DOHH2 (cell line): ENCODE data around the gene HTRA2.
A peak's percentile ranks its signal among the peaks of the same experiment; 100 is the strongest.

Experiments
- H3F3A ChIP-seq: fragments of 200-600 bp; sonication (generic), shearing (Covaris generic); 2 replicates; pipeline ENCODE4 v1.6.0; 2016; ENCODE audit warnings: antibody characterized with exemption, mild to moderate bottlenecking; ENCODE audit not compliant: control insufficient read depth, insufficient read depth
- H3K27ac ChIP-seq: fragments of 200-600 bp; sonication (generic); 2 replicates; pipeline ENCODE4 v1.5.1; 2014; ENCODE audit warnings: low read depth, mild to moderate bottlenecking, low read length, moderate library complexity
- H3K27me3 ChIP-seq: fragments of 200-600 bp; sonication (generic); 2 replicates; pipeline ENCODE4 v1.6.1; 2014; ENCODE audit warnings: mild to moderate bottlenecking, low read length, mixed read lengths; ENCODE audit not compliant: control insufficient read depth
- H3K36me3 ChIP-seq: fragments of 200-600 bp; sonication (generic); 2 replicates; pipeline ENCODE4 v1.6.1; 2014; ENCODE audit warnings: mild to moderate bottlenecking, low read length, moderate library complexity, mixed read lengths; ENCODE audit not compliant: control insufficient read depth
- H3K4me1 ChIP-seq: fragments of 200-600 bp; sonication (generic); 2 replicates; pipeline ENCODE4 v1.6.1; 2014; ENCODE audit warnings: mild to moderate bottlenecking, low read length, mixed read lengths; ENCODE audit not compliant: control insufficient read depth
- H3K4me2 ChIP-seq: fragments of 200-600 bp; sonication (generic); 2 replicates; pipeline ENCODE4 v1.6.0; 2014; ENCODE audit warnings: mild to moderate bottlenecking, low read length, moderate library complexity
- H3K4me3 ChIP-seq: fragments of 200-600 bp; sonication (generic); 2 replicates; pipeline ENCODE4 v1.5.1; 2014; ENCODE audit warnings: mild to moderate bottlenecking, low read length, mixed read lengths
- H3K79me2 ChIP-seq: fragments of 200-600 bp; sonication (generic); 2 replicates; pipeline ENCODE4 v1.6.1; 2014; ENCODE audit warnings: mild to moderate bottlenecking, low read length, mixed read lengths; ENCODE audit not compliant: control insufficient read depth
- H3K9me2 ChIP-seq: fragments of 200-600 bp; sonication (generic); replicated peaks from 2 replicates; pipeline ENCODE4 v1.6.1; 2014; ENCODE audit warnings: mild to moderate bottlenecking, low read length, mixed read lengths; ENCODE audit not compliant: control insufficient read depth
- H3K9me3 ChIP-seq: fragments of 200-600 bp; sonication (generic); 2 replicates; pipeline ENCODE4 v1.6.1; 2014; ENCODE audit warnings: antibody characterized with exemption, low read length, mixed read lengths; ENCODE audit not compliant: control insufficient read depth, insufficient read depth
- H4K20me1 ChIP-seq: fragments of 200-600 bp; sonication (generic); 2 replicates; pipeline ENCODE4 v1.6.0; 2014; ENCODE audit warnings: low read depth, mild to moderate bottlenecking, antibody characterized with exemption, low read length, moderate library complexity; ENCODE audit not compliant: control insufficient read depth, insufficient read depth
- EZH2phosphoT487 ChIP-seq: fragments of 200-600 bp; sonication (generic); IDR thresholded peaks from 2 replicates; pipeline ENCODE4 v1.6.1; 2017; ENCODE audit warnings: borderline replicate concordance, mild to moderate bottlenecking, antibody characterized with exemption, low read length, moderate library complexity, mixed read lengths
- TF ChIP-seq, protein P1 (sequence below): fragments of 200-600 bp; sonication (generic); IDR thresholded peaks from one replicate; pipeline ENCODE4 v1.5.1; 2014; ENCODE audit warnings: antibody characterized with exemption, mild to moderate bottlenecking, low read depth, low read length; ENCODE audit not compliant: poor library complexity, severe bottlenecking

HTRA2 gene

DNA sequence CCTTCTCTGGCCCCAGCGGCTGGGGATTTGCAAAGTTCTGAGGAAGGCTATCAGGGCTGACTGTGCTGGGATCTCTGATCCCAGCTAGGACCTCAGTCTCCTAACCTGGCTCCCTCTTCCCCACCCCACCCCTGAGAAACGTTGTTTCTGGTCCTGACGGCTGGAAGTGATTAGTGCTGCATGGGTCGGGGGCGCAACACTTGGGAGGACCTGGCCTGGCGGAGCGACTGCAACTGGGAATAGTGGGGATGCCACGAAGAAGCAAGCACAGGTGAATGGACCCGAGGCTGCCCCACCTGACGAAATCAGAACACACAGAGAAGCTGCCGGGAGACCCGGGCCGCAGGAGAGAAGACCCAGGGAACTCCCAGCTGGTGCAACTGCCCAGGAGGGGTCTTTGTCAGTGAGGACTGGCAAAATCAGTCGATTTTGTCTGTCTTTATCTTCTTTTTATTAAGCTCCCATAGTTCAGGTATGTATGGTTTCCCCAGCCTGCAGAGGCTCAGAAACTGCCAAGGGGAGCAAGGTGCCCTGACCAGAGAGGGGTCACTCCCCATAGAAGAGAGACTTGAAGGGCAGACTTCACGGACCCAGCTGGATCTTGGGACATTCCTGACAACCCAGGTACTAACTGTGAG is 29.7 kb upstream of the HTRA2 start:
- peaks cover 20% of the 10 kb centered on the region for H3K4me1 ChIP-seq
- H3K36me3 ChIP-seq = peaks cover under 1% of the 10 kb centered on the region
- no peak overlapping the region for H3K4me2 ChIP-seq
- H3K9me2 ChIP-seq = no peaks in the 10 kb centered on the region
- H3K27me3 ChIP-seq = peaks cover 61% of the 10 kb centered on the region
- H4K20me1 ChIP-seq = no peaks in the 10 kb centered on the region
- H3K79me2 ChIP-seq = no peaks in the 10 kb centered on the region
- TF ChIP-seq, protein P1, sequence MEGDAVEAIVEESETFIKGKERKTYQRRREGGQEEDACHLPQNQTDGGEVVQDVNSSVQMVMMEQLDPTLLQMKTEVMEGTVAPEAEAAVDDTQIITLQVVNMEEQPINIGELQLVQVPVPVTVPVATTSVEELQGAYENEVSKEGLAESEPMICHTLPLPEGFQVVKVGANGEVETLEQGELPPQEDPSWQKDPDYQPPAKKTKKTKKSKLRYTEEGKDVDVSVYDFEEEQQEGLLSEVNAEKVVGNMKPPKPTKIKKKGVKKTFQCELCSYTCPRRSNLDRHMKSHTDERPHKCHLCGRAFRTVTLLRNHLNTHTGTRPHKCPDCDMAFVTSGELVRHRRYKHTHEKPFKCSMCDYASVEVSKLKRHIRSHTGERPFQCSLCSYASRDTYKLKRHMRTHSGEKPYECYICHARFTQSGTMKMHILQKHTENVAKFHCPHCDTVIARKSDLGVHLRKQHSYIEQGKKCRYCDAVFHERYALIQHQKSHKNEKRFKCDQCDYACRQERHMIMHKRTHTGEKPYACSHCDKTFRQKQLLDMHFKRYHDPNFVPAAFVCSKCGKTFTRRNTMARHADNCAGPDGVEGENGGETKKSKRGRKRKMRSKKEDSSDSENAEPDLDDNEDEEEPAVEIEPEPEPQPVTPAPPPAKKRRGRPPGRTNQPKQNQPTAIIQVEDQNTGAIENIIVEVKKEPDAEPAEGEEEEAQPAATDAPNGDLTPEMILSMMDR = no peak
- H3K9me3 ChIP-seq = no peaks in the 10 kb centered on the region
- no peaks in the 10 kb centered on the region for H3F3A ChIP-seq
- H3K27ac ChIP-seq = no peak overlapping the region
- H3K4me3 ChIP-seq = no peak overlapping the region

- Histone ChIP-seq H3K27ac (no peak overlapping the region), H3K79me2 (peaks cover under 1% of the 10 kb centered on the region), H3K36me3 (peaks cover 6% of the 10 kb centered on the region), H3K9me2 (no peaks in the 10 kb centered on the region), H3K4me1 (peaks cover 22% of the 10 kb centered on the region), H4K20me1 (no peaks in the 10 kb centered on the region), H3K4me2 (no peak overlapping the region), H3K4me3 (no peak overlapping the region), H3K27me3 (peaks cover 61% of the 10 kb centered on the region), H3F3A (no peaks in the 10 kb centered on the region), H3K9me3 (no peaks in the 10 kb centered on the region)
- peak; percentile 4; the same call in 1 of the 2 replicates for TF ChIP-seq EZH2phosphoT487
- TF ChIP-seq, protein P1 = no peak
Measured at GRCh38 chr2:74500578-74500946, 29.2 kb upstream of the HTRA2 start.

DNA sequence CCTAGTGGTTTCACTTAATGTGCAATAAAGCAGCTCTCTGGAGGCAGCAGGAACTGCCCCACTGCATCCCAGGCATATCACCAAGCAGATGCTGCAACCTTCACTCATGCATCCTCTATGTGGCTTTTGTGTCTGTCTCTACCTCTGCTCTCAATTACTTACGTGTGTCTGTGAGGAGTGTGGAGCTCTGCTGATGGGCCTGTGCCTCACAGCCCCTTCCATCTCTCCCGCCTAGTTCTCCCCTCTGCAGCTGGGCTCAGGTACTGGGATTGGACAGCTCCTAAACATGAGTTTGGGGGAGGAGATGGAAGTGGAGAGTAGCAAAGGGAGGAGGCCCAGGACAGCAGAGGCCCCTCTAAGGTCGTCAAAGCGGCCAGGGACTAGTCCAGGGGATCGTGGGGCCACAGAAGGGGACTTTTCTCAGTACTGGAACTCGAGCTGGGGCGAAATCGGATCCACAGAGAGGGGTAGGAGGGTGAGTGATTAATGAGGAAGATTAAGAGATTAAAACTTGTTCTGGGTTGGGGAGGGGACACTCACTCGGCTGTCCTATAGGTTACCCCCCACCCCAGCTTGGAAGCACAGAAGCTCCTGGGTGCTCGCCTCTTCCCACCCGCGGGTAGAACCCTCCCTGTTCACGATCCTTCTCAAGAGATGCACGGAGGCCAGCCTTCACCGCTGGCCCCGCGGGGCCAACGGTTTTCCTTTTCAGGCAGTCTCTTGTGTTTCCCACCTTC is 28.2 kb upstream of the HTRA2 start:
- Histone ChIP-seq H3K9me2 (no peaks in the 10 kb centered on the region), H4K20me1 (no peaks in the 10 kb centered on the region), H3F3A (no peaks in the 10 kb centered on the region), H3K4me3 (no peak overlapping the region), H3K4me1 (peaks cover 31% of the 10 kb centered on the region), H3K27me3 (peaks cover 61% of the 10 kb centered on the region), H3K9me3 (no peaks in the 10 kb centered on the region), H3K27ac (no peak overlapping the region), H3K36me3 (peaks cover 11% of the 10 kb centered on the region), H3K4me2 (no peak overlapping the region), H3K79me2 (peaks cover 7% of the 10 kb centered on the region)
- TF ChIP-seq, protein P1 = no peak
- no peak for TF ChIP-seq EZH2phosphoT487
